Measurements from ENCODE around the gene PLEKHM3.

DNA sequence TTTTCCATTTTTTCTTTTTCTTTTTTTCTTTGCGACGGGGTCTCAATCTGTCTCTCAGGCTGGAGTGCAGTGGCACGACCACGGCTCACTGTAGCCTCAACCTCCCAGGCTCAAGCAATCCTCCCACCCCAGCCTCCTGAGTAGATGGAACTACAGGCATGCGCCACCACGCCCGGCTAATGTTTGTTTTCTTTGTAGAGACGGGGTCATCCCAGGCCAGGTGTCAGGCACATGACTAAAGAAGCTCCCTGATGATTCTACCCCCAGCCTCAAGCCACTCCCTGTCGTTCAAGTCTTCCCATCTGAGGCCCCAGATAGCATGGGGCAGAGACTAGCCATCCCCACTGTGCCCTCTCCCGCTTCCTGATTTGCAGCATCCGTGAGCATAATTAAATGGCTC is 245.8 kb downstream of the PLEKHM3 start:
- TF ChIP-seq ZNF230 (CRISPR knock-in tag; IDR thresholded peaks at IDR 0.05) (no peak), POLR2A (IDR thresholded peaks at IDR 0.05; ENCODE audit: insufficient read depth in 1 of 2, low read depth in 2 of 2, low read length in 2 of 2) (no peak), GPN1 (CRISPR knock-in tag; IDR thresholded peaks at IDR 0.05; ENCODE audit: borderline replicate concordance) (no peak), RBM39 (IDR thresholded peaks at IDR 0.05; ENCODE audit: low read depth, low read length, poor library complexity, severe bottlenecking) (no peak), SETDB1 (CRISPR knock-in tag; IDR thresholded peaks at IDR 0.05; ENCODE audit: borderline replicate concordance) (no peak), SMAD1 (CRISPR knock-in tag; IDR thresholded peaks at IDR 0.05; ENCODE audit: borderline replicate concordance, low read depth) (no peak), POLR2AphosphoS5 (IDR thresholded peaks at IDR 0.05; ENCODE audit: low read depth, low read length) (no peak)

Data from HepG2 (cell line).